WI38 (cell line): Measurements from ENCODE around the gene ADCK1.

ENCODE experiments used
- H3K4me3 ChIP-seq: 2 replicates; pipeline ENCODE4 v1.5.1; 2011; ENCODE audit warnings: low read depth, mild to moderate bottlenecking, control low read depth, low read length
- TF ChIP-seq, protein P1 (sequence below): IDR thresholded peaks from 2 replicates; pipeline ENCODE4 v1.5.1; 2012; ENCODE audit warnings: low read depth, mild to moderate bottlenecking, control low read depth, low read length

ADCK1 gene

DNA sequence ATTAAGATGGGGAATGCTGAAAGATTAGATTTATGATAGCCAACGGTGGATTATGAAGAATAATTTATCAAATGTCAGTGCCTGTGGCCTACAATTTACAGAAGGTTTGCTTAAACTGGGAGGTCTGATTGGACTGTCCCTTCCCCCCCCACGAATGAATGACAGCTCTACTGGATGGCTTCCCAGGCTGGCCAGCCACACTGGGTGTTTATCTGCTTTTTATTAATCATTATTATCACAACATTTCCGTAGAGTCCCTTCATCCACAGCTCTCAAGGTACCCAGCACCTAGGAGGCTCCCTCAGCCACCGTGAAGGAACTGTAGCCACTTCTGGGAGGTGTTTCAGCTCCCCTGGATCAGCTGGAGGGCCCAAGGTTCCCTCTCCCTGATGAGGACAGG lies 78.9 kb downstream of the ADCK1 start:
- H3K4me3 ChIP-seq, result no peak overlapping the region
- TF ChIP-seq, protein P1, sequence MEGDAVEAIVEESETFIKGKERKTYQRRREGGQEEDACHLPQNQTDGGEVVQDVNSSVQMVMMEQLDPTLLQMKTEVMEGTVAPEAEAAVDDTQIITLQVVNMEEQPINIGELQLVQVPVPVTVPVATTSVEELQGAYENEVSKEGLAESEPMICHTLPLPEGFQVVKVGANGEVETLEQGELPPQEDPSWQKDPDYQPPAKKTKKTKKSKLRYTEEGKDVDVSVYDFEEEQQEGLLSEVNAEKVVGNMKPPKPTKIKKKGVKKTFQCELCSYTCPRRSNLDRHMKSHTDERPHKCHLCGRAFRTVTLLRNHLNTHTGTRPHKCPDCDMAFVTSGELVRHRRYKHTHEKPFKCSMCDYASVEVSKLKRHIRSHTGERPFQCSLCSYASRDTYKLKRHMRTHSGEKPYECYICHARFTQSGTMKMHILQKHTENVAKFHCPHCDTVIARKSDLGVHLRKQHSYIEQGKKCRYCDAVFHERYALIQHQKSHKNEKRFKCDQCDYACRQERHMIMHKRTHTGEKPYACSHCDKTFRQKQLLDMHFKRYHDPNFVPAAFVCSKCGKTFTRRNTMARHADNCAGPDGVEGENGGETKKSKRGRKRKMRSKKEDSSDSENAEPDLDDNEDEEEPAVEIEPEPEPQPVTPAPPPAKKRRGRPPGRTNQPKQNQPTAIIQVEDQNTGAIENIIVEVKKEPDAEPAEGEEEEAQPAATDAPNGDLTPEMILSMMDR, result no peak

DNA sequence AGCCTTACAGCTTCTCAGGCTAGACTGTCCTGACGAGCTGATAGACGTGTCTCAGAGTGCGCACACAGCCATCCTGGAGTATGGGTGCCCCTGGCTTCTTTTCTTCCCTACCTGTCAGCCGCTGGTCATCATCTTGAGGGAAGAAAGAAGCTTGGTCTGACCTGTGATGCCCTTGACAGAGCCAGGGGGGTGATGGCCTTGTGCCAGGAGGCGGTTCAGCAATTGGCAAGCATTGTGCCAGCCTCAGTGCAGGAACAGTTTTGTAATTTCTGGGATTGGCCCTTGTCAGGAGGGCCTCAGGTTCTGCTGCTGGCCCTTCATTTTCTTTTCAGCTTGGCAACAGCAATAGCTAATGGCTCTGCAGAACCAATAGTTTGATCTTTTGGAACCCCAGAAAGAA lies 80.1 kb downstream of the ADCK1 start:
- TF ChIP-seq, protein P1, result no peak
- no peak overlapping the region for H3K4me3 ChIP-seq

- TF ChIP-seq, protein P1, result no peak
- no peak overlapping the region for H3K4me3 ChIP-seq
Observed at GRCh38 chr14:77882098-77882497, 82.2 kb downstream of the ADCK1 start.

- H3K4me3 ChIP-seq, result no peak overlapping the region
- TF ChIP-seq, protein P1, result no peak
Observed at GRCh38 chr14:77882636-77883035, 82.7 kb downstream of the ADCK1 start.

DNA sequence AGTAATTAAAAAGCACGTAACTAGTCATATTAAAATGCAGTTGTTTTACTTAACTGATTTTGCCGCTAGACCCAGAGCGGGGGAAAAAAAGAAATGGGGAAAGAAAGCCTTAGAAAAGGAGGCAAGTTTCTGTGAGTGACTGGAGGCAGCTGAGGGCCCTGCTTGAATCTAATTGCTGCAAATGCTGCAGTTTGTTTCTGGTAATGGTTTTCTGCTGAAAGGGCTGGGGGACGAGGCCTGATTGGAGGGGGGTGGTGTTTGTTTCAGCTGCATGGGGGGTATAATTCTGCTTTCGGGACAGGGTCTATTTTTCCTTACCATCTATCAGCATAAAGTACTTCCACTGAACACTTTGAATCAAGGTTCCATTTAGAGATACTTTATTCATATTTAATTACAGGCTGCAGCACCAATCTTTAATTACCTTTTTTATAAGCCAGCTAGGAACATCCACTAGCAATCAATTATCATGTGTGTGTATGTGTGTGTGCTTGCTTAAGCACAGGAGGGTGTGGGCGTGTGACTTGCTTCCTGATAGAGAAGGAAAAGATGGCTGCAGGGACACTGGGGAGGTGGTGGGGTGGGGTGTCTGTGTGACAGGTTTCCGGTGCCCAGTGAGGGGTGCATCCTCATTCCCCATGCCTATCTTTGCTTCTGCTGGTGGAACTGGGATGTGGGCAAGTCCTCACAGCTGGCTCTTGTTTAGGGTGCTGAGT lies 83.4 kb downstream of the ADCK1 start:
- H3K4me3 ChIP-seq, result no peak overlapping the region
- TF ChIP-seq, protein P1, result no peak

- TF ChIP-seq, protein P1, result no peak
- H3K4me3 ChIP-seq, result no peak overlapping the region
Observed at GRCh38 chr14:77883847-77884238, 83.9 kb downstream of the ADCK1 start.

DNA sequence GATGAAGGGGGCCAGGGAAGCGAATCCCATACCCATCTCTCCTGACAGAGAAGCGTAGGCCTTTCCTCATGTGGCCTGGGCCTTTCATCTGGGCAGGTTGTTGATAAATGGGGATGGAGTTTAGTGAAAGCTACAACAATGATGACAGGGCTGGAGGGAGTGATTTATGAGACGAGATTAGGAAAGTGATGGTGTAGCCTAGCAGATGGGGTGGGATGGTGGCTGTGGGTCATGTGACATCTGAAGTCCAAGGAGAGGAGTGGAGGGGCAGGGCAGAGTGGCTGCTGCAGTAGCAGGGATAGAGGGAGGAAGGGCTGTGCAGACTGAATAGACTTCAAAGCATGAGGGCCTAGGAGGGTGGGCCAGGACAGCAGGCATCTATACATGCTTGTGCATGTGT lies 85.5 kb downstream of the ADCK1 start:
- H3K4me3 ChIP-seq, result no peak overlapping the region
- TF ChIP-seq, protein P1, result no peak
